Upper lobe of left lung (tissue), 6 donors: Measurements from ENCODE around the gene GABRG3. TPM values are rescaled to one million over a fixed set of nuclear protein-coding genes. Genes with fewer than 3 reads are reported as not detected.

ENCODE experiments used
- ATAC-seq, 2 donors: fragments of 200-7000 bp; cut with Tn5 transposase; one replicate each; pipeline ENCODE4 v1.9.1; 2022; ENCODE audit warnings: mild to moderate bottlenecking in 2 of 2, moderate library complexity in 2 of 2; ENCODE audit not compliant: low FRiP score in 2 of 2
- DNase-seq, 2 donors: peaks; one replicate each; pipeline ENCODE4 v3.0.0-alpha.2; 2019 to 2020
- H3K27ac ChIP-seq, 4 donors: fragments of 200-600 bp; sonication (generic); one replicate each; pipeline ENCODE4 v1.5.1; 2016 to 2019
- H3K27me3 ChIP-seq, 4 donors: fragments of 200-600 bp; sonication (generic); one replicate each; pipeline ENCODE4 v1.5.1; 2017 to 2019
- H3K36me3 ChIP-seq, 4 donors: fragments of 200-600 bp; sonication (generic); one replicate each; pipeline ENCODE4 v1.5.1; 2016 to 2019
- H3K4me1 ChIP-seq, 4 donors: fragments of 200-600 bp; sonication (generic); one replicate each; pipeline ENCODE4 v1.5.1; 2018 to 2019
- H3K4me3 ChIP-seq, 4 donors: fragments of 200-600 bp; sonication (generic); one replicate each; pipeline ENCODE4 v1.5.1; 2017 to 2019; ENCODE audit warnings: mild to moderate bottlenecking in 2 of 4, moderate library complexity in 1 of 4
- H3K9me3 ChIP-seq, 4 donors: fragments of 200-600 bp; sonication (generic); one replicate each; pipeline ENCODE4 v1.5.1; 2018 to 2019
- EP300 ChIP-seq, 4 donors: sonication (generic); formaldehyde crosslinking; IDR thresholded peaks; one replicate each; pipeline ENCODE4 v1.5.1; 2017; ENCODE audit warnings: antibody characterized with exemption in 4 of 4, control low read depth in 2 of 4
- POLR2A ChIP-seq, 4 donors: fragments of 450-650 bp; IDR thresholded peaks; one replicate each; pipeline ENCODE4 v1.5.1; 2016 to 2017; ENCODE audit warnings: antibody characterized with exemption in 4 of 4, mild to moderate bottlenecking in 2 of 4
- POLR2AphosphoS5 ChIP-seq, 2 donors: sonication (generic); formaldehyde crosslinking; IDR thresholded peaks; one replicate each; pipeline ENCODE4 v1.5.1; 2017; ENCODE audit warnings: antibody characterized with exemption in 2 of 2
- WGBS, 2 donors: methylation state at CpG; one replicate each; pipeline ENCODE4 v1.1.5; 2017 to 2018; 5-methylcytosine and 5-hydroxymethylcytosine counted together
- total RNA-seq, 6 donors: library from RNA; depleted of rRNA in 4 of 6; stranded (reverse); fragments of >200 nt in 4 of 6; gene quantifications; one replicate each; pipeline versions ENCODE4 v1.1.0 to v1.2.1, GENCODE V29; 2016 to 2021
- TF ChIP-seq, protein P1 (sequence below), 6 experiments: fragments of 450-650 bp in 4 of 6; fragments of 200-600 bp in 2 of 6; sonication (generic) in 2 of 6; IDR thresholded peaks; one replicate each; pipeline ENCODE4 v1.5.1; 2016 to 2019; ENCODE audit warnings: antibody characterized with exemption in 6 of 6
- donor health status: DM: no; HTN: no; CAD: no; lungs with moderate emphysema.
- donor health status: DM: no; HTN: yes; CAD: no; lungs with severe emphysema.

The GABRG3 gene
- total RNA-seq, 6 donors from 2014 or later = not detected

DNA sequence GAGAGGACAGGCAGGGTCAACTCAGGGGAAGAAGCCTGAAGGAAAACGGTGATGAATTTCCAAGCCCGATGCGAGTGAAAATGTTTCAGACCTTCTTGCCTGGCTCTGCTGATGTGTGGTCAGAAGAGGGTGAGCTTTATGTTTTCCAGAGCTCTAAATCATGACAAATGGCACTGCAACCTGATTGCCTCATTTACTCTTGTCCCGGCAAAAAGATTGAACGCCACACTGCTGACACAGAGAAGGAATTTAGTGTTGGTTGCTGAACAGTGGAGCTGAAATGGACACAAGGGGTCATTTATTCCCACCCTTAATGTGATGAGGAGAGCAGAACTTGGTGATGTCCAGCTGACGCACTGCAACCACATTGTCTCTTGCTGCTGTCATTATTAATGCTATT, 36.1 kb upstream of the GABRG3 start:
- DNase-seq (no peak), ATAC-seq (no peak)
- no peaks in the 10 kb centered on the region for H3K27me3 ChIP-seq
- H3K9me3 ChIP-seq = no peaks in the 10 kb centered on the region
- no peak overlapping the region for H3K4me3 ChIP-seq
- TF ChIP-seq POLR2A (IDR thresholded peaks at IDR 0.05) = no peak
- 84 to 91% methylated on average over 6 of the region's 6 CpGs for WGBS, 2 donors
- H3K4me1 ChIP-seq = no peaks in the 10 kb centered on the region
- no peak overlapping the region for H3K27ac ChIP-seq
- no peaks in the 10 kb centered on the region for H3K36me3 ChIP-seq

DNA sequence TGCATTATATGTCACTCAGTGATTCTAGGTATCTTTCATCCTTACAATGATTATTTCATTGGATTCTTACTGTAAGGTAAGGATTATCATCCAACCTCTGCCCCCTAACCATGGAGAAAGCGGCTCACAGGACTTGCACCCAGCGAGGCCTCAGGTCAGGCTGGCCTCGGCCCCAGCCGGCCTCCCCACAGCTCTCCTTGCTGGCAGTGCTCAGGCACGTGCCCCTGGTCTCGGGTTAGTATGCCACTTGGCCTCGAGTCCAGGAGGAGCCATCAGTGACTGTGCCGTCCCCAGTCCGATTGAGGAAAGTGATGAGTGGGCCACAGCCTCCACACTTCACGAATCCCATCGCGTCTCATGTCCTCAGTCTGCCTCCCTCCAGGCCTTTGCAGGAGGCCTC, 35.7 kb upstream of the GABRG3 start:
- Histone ChIP-seq H3K9me3 (no peaks in the 10 kb centered on the region), H3K4me1 (no peaks in the 10 kb centered on the region), H3K36me3 (no peaks in the 10 kb centered on the region), H3K27me3 (no peaks in the 10 kb centered on the region), H3K4me3 (no peak overlapping the region), H3K27ac (no peak overlapping the region)
- no peak for ATAC-seq
- peak in 1 of 2 donors; percentile 59 for DNase-seq
- TF ChIP-seq POLR2A (IDR thresholded peaks at IDR 0.05) = no peak
- no peak for TF ChIP-seq POLR2AphosphoS5 (IDR thresholded peaks at IDR 0.05)
- TF ChIP-seq, protein P1, sequence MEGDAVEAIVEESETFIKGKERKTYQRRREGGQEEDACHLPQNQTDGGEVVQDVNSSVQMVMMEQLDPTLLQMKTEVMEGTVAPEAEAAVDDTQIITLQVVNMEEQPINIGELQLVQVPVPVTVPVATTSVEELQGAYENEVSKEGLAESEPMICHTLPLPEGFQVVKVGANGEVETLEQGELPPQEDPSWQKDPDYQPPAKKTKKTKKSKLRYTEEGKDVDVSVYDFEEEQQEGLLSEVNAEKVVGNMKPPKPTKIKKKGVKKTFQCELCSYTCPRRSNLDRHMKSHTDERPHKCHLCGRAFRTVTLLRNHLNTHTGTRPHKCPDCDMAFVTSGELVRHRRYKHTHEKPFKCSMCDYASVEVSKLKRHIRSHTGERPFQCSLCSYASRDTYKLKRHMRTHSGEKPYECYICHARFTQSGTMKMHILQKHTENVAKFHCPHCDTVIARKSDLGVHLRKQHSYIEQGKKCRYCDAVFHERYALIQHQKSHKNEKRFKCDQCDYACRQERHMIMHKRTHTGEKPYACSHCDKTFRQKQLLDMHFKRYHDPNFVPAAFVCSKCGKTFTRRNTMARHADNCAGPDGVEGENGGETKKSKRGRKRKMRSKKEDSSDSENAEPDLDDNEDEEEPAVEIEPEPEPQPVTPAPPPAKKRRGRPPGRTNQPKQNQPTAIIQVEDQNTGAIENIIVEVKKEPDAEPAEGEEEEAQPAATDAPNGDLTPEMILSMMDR (IDR thresholded peaks at IDR 0.05) = no peak
- TF ChIP-seq EP300 (IDR thresholded peaks at IDR 0.05) = no peak
- WGBS, 2 donors = 88 to 92% methylated on average over 11 to 12 of the region's 12 CpGs

DNA sequence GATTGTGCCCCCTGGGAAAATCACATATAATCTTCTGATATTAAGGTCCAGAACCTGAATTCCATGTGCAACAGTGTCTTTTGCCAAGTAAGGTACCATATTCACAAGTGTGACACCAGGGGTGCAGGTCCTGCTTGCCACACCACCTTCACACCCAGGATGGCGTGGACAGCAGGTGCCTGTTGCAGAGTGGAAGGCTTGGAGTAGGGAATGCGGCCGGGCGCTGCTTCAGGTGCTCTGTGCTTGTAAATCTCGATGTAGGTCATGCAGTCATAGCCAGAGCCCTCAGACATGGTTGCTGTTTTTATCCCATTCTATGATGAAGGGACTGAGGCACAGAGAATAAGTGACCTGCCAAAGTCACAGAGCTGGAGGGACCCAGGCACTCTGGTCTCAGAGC, 34.5 kb upstream of the GABRG3 start:
- no peak overlapping the region for H3K4me3 ChIP-seq
- H3K4me1 ChIP-seq = no peaks in the 10 kb centered on the region
- 96 to 100% methylated on average over 1 to 5 of the region's 5 CpGs for WGBS, 2 donors
- no peak for TF ChIP-seq POLR2AphosphoS5 (IDR thresholded peaks at IDR 0.05)
- TF ChIP-seq EP300 (IDR thresholded peaks at IDR 0.05) = no peak
- no peak for TF ChIP-seq POLR2A (IDR thresholded peaks at IDR 0.05)
- TF ChIP-seq, protein P1 (IDR thresholded peaks at IDR 0.05) = no peak
- H3K9me3 ChIP-seq = no peaks in the 10 kb centered on the region
- H3K27me3 ChIP-seq = no peaks in the 10 kb centered on the region
- ATAC-seq = no peak
- DNase-seq = no peak
- H3K36me3 ChIP-seq = no peaks in the 10 kb centered on the region
- no peak overlapping the region for H3K27ac ChIP-seq

DNA sequence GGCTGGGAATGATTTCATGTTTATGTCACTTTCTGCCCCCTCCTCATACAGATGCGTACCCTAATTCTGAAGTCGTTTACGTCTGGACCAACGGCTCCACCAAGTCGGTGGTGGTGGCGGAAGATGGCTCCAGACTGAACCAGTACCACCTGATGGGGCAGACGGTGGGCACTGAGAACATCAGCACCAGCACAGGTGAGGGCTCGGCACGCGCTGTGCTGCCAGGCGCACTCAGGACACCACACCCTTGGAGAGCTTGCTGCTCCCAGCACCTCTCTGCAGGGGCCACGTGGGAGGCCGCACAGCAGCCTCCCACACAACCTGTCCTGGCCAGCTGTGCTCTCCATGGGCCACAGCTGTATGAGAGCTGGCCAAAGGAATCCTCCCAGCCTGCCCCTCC, 33.8 kb upstream of the GABRG3 start:
- ATAC-seq (no peak), DNase-seq (peak in 1 of 2 donors; percentile 64)
- H3K4me3 ChIP-seq = no peak overlapping the region
- WGBS, 2 donors = 90 to 94% methylated on average over 11 to 12 of the region's 13 CpGs
- TF ChIP-seq POLR2A (IDR thresholded peaks at IDR 0.05) (no peak), POLR2AphosphoS5 (IDR thresholded peaks at IDR 0.05) (no peak), EP300 (IDR thresholded peaks at IDR 0.05) (no peak)
- TF ChIP-seq, protein P1 (IDR thresholded peaks at IDR 0.05) = no peak
- H3K9me3 ChIP-seq = no peaks in the 10 kb centered on the region
- H3K27me3 ChIP-seq = no peaks in the 10 kb centered on the region
- no peak overlapping the region for H3K27ac ChIP-seq
- H3K36me3 ChIP-seq = no peaks in the 10 kb centered on the region
- H3K4me1 ChIP-seq = no peaks in the 10 kb centered on the region

DNA sequence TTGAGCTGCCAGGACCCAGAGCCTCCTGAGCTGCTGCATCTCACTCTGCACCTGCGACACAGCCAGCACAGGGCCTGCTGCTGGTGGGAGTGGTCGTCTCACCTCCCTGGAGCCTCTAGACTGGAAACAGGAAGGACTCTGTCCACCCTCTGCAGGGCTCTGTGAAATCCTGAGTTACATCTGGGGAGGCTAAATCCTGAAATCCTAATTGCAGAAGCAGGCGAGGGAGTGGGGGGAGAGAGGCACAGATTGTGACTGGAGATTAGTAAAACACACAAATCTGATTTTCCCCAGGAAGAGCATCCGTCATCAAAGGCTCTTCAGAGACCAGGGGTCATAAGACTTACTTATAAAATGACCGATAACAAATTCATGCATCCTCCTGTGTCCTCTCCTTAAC, 31.6 kb upstream of the GABRG3 start:
- TF ChIP-seq, protein P1 (IDR thresholded peaks at IDR 0.05) = no peak
- TF ChIP-seq POLR2AphosphoS5 (IDR thresholded peaks at IDR 0.05) = no peak
- TF ChIP-seq POLR2A (IDR thresholded peaks at IDR 0.05) = no peak
- no peak for TF ChIP-seq EP300 (IDR thresholded peaks at IDR 0.05)
- no peak for DNase-seq
- Histone ChIP-seq H3K9me3 (no peaks in the 10 kb centered on the region), H3K27me3 (no peaks in the 10 kb centered on the region), H3K4me1 (no peaks in the 10 kb centered on the region), H3K4me3 (no peak overlapping the region), H3K27ac (no peak overlapping the region), H3K36me3 (no peaks in the 10 kb centered on the region)
- ATAC-seq = no peak
- 71 to 78% methylated on average over 3 to 5 of the region's 5 CpGs for WGBS, 2 donors
